ENCODE results near the gene FAM124A. TPM values are rescaled to one million over a fixed set of nuclear protein-coding genes. Genes with fewer than 3 reads are reported as not detected.

The FAM124A gene
- total RNA-seq, 1 experiment from 2014 or later = 3.1 TPM

DNA sequence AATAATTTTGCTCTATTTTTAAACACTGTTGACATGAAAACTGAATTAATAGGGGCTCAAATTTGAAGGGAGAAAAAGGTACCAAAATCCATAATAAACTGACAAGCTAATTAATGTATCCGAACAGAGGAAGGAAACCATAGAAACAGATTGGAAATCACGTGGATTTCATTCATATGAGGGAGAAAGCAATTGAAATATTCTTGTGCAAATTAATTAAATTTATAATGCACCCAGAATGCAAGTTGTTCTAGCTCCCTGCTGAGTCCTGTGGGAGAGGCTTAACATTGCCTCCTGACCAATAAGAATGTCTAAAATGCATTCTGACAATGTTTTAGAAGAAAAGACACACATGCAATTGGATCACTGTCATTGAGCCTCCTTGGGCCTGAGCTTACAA lies 99.6 kb downstream of the FAM124A start:
- Histone ChIP-seq H3K4me2 (ENCODE audit: low read length) (no peak overlapping the region), H3K27ac (ENCODE audit: low read depth, low read length) (no peak overlapping the region), H3K79me2 (ENCODE audit: insufficient read depth, low read length) (no peaks in the 10 kb centered on the region), H3K27me3 (ENCODE audit: insufficient read depth, low read length) (no peaks in the 10 kb centered on the region), H3K4me1 (ENCODE audit: control insufficient read depth in 1 of 2, insufficient read depth in 2 of 2, low read length in 2 of 2) (no peaks in the 10 kb centered on the region), H3K9me2 (ENCODE audit: insufficient read depth) (no peaks in the 10 kb centered on the region), H3K9me3 (ENCODE audit: control insufficient read depth in 1 of 2, insufficient read depth in 1 of 2, low read depth in 1 of 2, low read length in 2 of 2) (no peaks in the 10 kb centered on the region), H3K36me3 (ENCODE audit: control insufficient read depth in 1 of 2, insufficient read depth in 2 of 2, low read length in 2 of 2) (no peaks in the 10 kb centered on the region), H4K20me1 (ENCODE audit: insufficient read depth) (no peaks in the 10 kb centered on the region), H3K9ac (ENCODE audit: low read length) (no peak overlapping the region), H2AFZ (ENCODE audit: low read depth, low read length, poor library complexity, severe bottlenecking) (no peak overlapping the region), H3K4me3 (replicated peaks in 1 of 2; ENCODE audit: low read depth in 1 of 2, low read length in 2 of 2) (no peak overlapping the region)
- no peak for ATAC-seq
- RAD21 ChIA-PET (ENCODE audit: low non-redundant PET in 1 of 2, low total read pairs in 2 of 2, uncharacterized antibody in 2 of 2, unreplicated experiment in 2 of 2) = no interaction called here
- POLR2A ChIA-PET = no interaction called here
- no peak for DNase-seq (ENCODE audit: low read depth, low spot score)
- CTCF ChIA-PET = interaction anchor here (0.6 kb wide), 1 partner anchor 394 kb away, joined by 3 read pairs; no protein-coding TSS in a partner anchor
- intact Hi-C loops (cut with micrococcal nuclease) = no loop called here
- no peak for TF ChIP-seq FOSL1 (IDR thresholded peaks at IDR 0.05; ENCODE audit: low read depth)
- no peak for TF ChIP-seq EZH2 (IDR thresholded peaks at IDR 0.05)
- TF ChIP-seq SP1 (IDR thresholded peaks at IDR 0.05; ENCODE audit: low read depth) = no peak
- no TSS peak for BruUV-seq (replicated peaks)

DNA sequence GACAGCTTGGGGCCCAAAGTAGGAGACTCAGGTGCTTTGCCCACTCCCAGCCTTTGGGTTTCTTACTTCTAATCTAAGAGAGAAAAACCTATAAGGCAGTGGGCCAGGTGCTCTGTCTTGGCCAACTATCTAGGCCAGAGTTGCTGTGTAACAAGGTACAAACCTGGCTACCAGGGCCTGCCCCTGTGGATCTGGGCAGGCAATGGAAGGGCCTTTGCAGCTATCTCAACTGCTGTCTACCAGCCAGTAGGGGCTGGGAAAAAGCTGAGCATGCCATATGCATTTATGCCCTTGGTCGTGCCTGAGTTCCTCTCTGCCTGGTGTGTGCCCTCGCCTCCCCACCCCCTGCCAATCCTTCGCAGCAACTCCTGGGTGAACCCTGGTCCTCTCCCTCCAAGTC lies 100.6 kb downstream of the FAM124A start:
- ChIA-PET POLR2A (no interaction called here), RAD21 (ENCODE audit: low non-redundant PET in 1 of 2, low total read pairs in 2 of 2, uncharacterized antibody in 2 of 2, unreplicated experiment in 2 of 2) (no interaction called here), CTCF (no interaction called here)
- no peaks in the 10 kb centered on the region for H3K9me3 ChIP-seq (ENCODE audit: control insufficient read depth in 1 of 2, insufficient read depth in 1 of 2, low read depth in 1 of 2, low read length in 2 of 2)
- DNase-seq (ENCODE audit: low read depth, low spot score) = no peak
- no TSS peak for BruUV-seq (replicated peaks)
- H4K20me1 ChIP-seq (ENCODE audit: insufficient read depth) = no peaks in the 10 kb centered on the region
- no peak overlapping the region for H2AFZ ChIP-seq (ENCODE audit: low read depth, low read length, poor library complexity, severe bottlenecking)
- H3K9me2 ChIP-seq (ENCODE audit: insufficient read depth) = no peaks in the 10 kb centered on the region
- H3K4me2 ChIP-seq (ENCODE audit: low read length) = no peak overlapping the region
- H3K9ac ChIP-seq (ENCODE audit: low read length) = no peak overlapping the region
- no peaks in the 10 kb centered on the region for H3K36me3 ChIP-seq (ENCODE audit: control insufficient read depth in 1 of 2, insufficient read depth in 2 of 2, low read length in 2 of 2)
- ATAC-seq = no peak
- no peak overlapping the region for H3K27ac ChIP-seq (ENCODE audit: low read depth, low read length)
- intact Hi-C loops (cut with micrococcal nuclease) = no loop called here
- no peaks in the 10 kb centered on the region for H3K4me1 ChIP-seq (ENCODE audit: control insufficient read depth in 1 of 2, insufficient read depth in 2 of 2, low read length in 2 of 2)
- H3K4me3 ChIP-seq (replicated peaks in 1 of 2; ENCODE audit: low read depth in 1 of 2, low read length in 2 of 2) = no peak overlapping the region
- TF ChIP-seq POLR2A (IDR thresholded peaks at IDR 0.05; ENCODE audit: borderline replicate concordance, extremely low read depth, insufficient read depth, insufficient read length) = no peak
- no peak for TF ChIP-seq EGR1 (IDR thresholded peaks at IDR 0.05; ENCODE audit: low read depth)
- TF ChIP-seq CEBPB (IDR thresholded peaks at IDR 0.05; ENCODE audit: low read depth) = no peak
- TF ChIP-seq ZNF274 (IDR thresholded peaks at IDR 0.05; ENCODE audit: low read depth, low read length) = no peak
- TF ChIP-seq, protein P1, sequence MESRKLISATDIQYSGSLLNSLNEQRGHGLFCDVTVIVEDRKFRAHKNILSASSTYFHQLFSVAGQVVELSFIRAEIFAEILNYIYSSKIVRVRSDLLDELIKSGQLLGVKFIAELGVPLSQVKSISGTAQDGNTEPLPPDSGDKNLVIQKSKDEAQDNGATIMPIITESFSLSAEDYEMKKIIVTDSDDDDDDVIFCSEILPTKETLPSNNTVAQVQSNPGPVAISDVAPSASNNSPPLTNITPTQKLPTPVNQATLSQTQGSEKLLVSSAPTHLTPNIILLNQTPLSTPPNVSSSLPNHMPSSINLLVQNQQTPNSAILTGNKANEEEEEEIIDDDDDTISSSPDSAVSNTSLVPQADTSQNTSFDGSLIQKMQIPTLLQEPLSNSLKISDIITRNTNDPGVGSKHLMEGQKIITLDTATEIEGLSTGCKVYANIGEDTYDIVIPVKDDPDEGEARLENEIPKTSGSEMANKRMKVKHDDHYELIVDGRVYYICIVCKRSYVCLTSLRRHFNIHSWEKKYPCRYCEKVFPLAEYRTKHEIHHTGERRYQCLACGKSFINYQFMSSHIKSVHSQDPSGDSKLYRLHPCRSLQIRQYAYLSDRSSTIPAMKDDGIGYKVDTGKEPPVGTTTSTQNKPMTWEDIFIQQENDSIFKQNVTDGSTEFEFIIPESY (IDR thresholded peaks at IDR 0.05; ENCODE audit: extremely low read depth, insufficient replicate concordance, low read length) = no peak
- no peak for TF ChIP-seq FOSL1 (IDR thresholded peaks at IDR 0.05; ENCODE audit: low read depth)
- no peak for TF ChIP-seq SRF (IDR thresholded peaks at IDR 0.05; ENCODE audit: low read depth)
- TF ChIP-seq EZH2phosphoT487 (IDR thresholded peaks at IDR 0.05; ENCODE audit: borderline replicate concordance) = no peak
- no peak for TF ChIP-seq MAX (IDR thresholded peaks at IDR 0.05)
- no peak for TF ChIP-seq ELF1 (IDR thresholded peaks at IDR 0.05; ENCODE audit: borderline replicate concordance, low read depth)
- no peak for TF ChIP-seq CBX3 (IDR thresholded peaks at IDR 0.05; ENCODE audit: low read depth)
- TF ChIP-seq RAD21 (IDR thresholded peaks at IDR 0.05; ENCODE audit: low read depth) = no peak
- TF ChIP-seq POLR2AphosphoS5 (IDR thresholded peaks at IDR 0.05; ENCODE audit: low read depth, low read length) = no peak
- TF ChIP-seq ATF3 (IDR thresholded peaks at IDR 0.05) = no peak
- H3K27me3 ChIP-seq (ENCODE audit: insufficient read depth, low read length) = no peaks in the 10 kb centered on the region
- H3K79me2 ChIP-seq (ENCODE audit: insufficient read depth, low read length) = no peaks in the 10 kb centered on the region
